Kidney glomerular epithelial cell (primary cell): ENCODE results near the gene SDK2.
A peak's percentile ranks its signal among the peaks of the same experiment; 100 is the strongest.
"Not testable (repeated sequence)": the region's sequence is repeated elsewhere in the genome, so short reads cannot be mapped to it uniquely, and the experiment has no call there.

Source experiments
- DNase-seq: peaks from one replicate; lab custom pipeline; 2025; lab: John Stamatoyannopoulos, UW

The SDK2 gene

GRCh38 chr17:73480740-73481139 is 163.5 kb downstream of the SDK2 start:
- DNase-seq = no peak

GRCh38 chr17:73478768-73479424 is 165.3 kb downstream of the SDK2 start:
- no peak for DNase-seq

GRCh38 chr17:73478334-73478733 is 165.9 kb downstream of the SDK2 start:
- no peak for DNase-seq

- no peak for DNase-seq
Measured at GRCh38 chr17:73476890-73477350, 167.3 kb downstream of the SDK2 start.

- peak; percentile 2 for DNase-seq
Measured at GRCh38 chr17:73474370-73474988, 169.8 kb downstream of the SDK2 start.

GRCh38 chr17:73472715-73473114 is 171.5 kb downstream of the SDK2 start:
- DNase-seq = not testable (repeated sequence)

- no peak for DNase-seq
Measured at GRCh38 chr17:73471924-73472323, 172.3 kb downstream of the SDK2 start.

GRCh38 chr17:73470316-73470826 is 173.9 kb downstream of the SDK2 start:
- no peak for DNase-seq

- DNase-seq = no peak
Measured at GRCh38 chr17:73469311-73469710, 174.9 kb downstream of the SDK2 start.

GRCh38 chr17:73468221-73468620 is 176.0 kb downstream of the SDK2 start:
- no peak for DNase-seq

- no peak for DNase-seq
Measured at GRCh38 chr17:73467651-73468050, 176.6 kb downstream of the SDK2 start.

- DNase-seq = no peak
Measured at GRCh38 chr17:73466704-73467433, 177.4 kb downstream of the SDK2 start.

- no peak for DNase-seq
Measured at GRCh38 chr17:73465953-73466230, 178.4 kb downstream of the SDK2 start.

GRCh38 chr17:73465130-73465952 is 178.9 kb downstream of the SDK2 start:
- DNase-seq = no peak

GRCh38 chr17:73464447-73464846 is 179.8 kb downstream of the SDK2 start:
- no peak for DNase-seq

GRCh38 chr17:73463821-73464220 is 180.4 kb downstream of the SDK2 start:
- no peak for DNase-seq

- no peak for DNase-seq
Measured at GRCh38 chr17:73462823-73463222, 181.4 kb downstream of the SDK2 start.

- DNase-seq = no peak
Measured at GRCh38 chr17:73459980-73460379, 184.3 kb downstream of the SDK2 start.

- DNase-seq = no peak
Measured at GRCh38 chr17:73455767-73456166, 188.5 kb downstream of the SDK2 start.

GRCh38 chr17:73455050-73455687 is 189.1 kb downstream of the SDK2 start:
- DNase-seq = no peak

GRCh38 chr17:73453494-73453893 is 190.8 kb downstream of the SDK2 start:
- DNase-seq = not testable (repeated sequence)

- DNase-seq = no peak
Measured at GRCh38 chr17:73453090-73453489, 191.2 kb downstream of the SDK2 start.
